Right ventricle myocardium inferior (tissue), 1 donor: ENCODE results near the gene TBX5. TPM values are rescaled to one million over a fixed set of nuclear protein-coding genes. Genes with fewer than 3 reads are reported as not detected.

Source experiments
- ATAC-seq: fragments of 200-7000 bp; cut with Tn5 transposase; one replicate; pipeline ENCODE4 v1.9.1; 2020; ENCODE audit warnings: mild to moderate bottlenecking, moderate library complexity
- DNase-seq: peaks from one replicate; pipeline ENCODE4 v3.0.0; 2021; ENCODE audit errors: missing footprints
- intact Hi-C: fragments of 100-400 bp; cut with DNase I; formaldehyde crosslinking; loops from one replicate; pipeline ENCODE4 v1.11.0; 2022
- total RNA-seq: library from RNA; stranded (reverse); fragmentation: NEBNext Ultra II Directional; extraction: Animal tissue kit (Norgen Biotek cat#: 25700); gene quantifications from one replicate; pipeline ENCODE4 v1.2.1, GENCODE V29; 2021
- donor health status: DM: no; HTN: yes; CAD: no; lungs with severe emphysema.

Gene TBX5
- total RNA-seq, 1 donor from 2014 or later, result 55.8 TPM

DNA sequence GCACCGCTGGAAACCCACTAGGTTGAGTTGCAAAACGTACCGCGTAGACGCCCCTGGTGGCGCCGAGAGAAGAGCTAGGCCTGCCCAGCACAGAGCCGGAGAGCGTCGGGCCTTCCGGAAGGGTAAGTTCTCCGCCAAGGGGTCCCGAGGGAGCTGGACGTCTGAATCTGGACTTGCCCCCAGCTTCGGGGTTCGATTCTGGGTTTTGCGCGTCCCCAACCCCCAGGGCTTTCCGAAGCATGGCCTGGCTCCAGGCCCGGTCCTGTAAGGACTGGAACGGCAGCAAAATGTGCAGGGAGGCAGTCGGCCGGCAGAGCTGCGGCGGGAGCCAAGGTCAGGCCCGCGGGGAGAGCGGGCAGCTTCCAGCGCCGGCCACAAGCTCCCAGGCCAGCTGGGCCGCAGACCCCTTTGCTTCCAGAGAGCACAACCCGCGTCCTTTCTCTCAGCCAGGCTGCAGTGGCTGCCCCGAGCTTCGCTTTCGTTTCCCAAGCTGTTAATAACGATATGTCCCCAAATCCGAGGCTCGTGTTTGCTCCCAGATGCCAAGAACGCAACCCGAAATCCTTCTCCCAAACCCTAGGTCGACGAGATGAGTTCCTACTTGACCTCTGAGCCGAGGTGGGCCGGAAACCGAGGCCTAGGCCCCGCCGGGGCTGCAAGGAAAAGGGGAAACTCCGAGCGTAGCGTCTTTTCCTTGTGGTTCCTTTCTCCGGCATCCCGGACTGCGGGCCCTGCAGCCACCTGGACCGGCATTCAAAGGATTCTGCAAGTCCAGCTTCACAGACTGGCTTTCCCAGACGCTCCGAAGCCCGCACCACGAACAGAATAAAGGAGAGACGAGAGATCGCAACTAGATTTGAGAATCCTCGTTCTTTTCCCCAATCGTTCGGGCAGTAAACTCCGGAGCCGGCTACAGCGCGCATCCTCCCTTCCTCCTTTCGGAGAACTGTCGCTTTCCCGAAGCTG lies 3.2 kb upstream of the TBX5 start:
- DNase-seq, result peak; percentile 83
- intact Hi-C loops, result loop anchor here (5.0 kb wide), 3 partner anchors 42 to 237 kb away; no protein-coding TSS in a partner anchor
- peak; percentile 60 for ATAC-seq

GRCh38 chr12:114408471-114408885 lies 2.5 kb upstream of the TBX5 start:
- intact Hi-C loops, result loop anchor here (5.0 kb wide), 3 partner anchors 41 to 236 kb away; no protein-coding TSS in a partner anchor
- no peak for DNase-seq
- ATAC-seq, result no peak

- DNase-seq (peak; percentile 50), ATAC-seq (no peak)
- intact Hi-C loops, result loop anchor here (5.0 kb wide), 3 partner anchors 41 to 236 kb away; no protein-coding TSS in a partner anchor
Measured at GRCh38 chr12:114407842-114408411, 2.0 kb upstream of the TBX5 start.

DNA sequence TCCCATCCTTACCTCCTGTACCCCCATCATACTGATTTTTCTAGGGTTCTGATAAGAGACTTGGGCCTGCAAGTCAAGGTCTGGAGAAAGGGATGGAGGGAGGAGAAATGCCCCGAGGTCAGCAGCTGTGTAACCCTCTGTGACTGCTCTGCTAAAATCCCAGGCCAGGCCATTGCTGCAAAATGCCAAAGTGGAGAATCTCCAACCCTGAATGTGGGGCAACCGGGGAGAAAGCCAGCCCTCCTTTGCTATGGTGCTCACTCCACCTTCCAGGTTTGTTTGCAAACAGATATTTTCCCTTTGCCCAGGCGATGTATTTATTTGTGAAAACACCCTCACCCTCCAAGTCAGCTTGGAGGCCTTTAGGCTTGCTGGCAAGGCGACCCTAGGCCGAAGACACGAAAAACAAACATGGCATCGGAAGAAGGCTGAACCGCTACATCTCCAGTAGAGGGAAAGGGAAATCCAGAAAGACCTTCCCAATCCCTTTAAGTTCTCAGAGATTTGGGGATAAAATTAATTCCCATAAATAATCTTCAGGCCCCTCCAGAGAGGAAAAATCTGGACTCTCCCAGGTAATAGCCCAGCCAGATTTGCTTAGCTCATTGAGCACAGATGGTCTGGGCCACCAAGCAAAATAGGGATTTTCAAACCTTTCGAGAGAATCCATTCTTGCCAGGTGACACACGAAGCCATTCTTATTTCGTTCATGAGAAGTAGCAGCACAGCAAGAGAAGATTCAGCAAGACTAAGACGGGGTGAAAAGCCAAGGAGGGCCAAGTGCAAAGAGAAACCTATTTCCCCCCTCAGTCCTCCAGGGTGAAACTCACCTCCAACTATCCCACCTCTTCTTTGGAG lies 1.3 kb upstream of the TBX5 start:
- intact Hi-C loops, result loop anchor here (5.0 kb wide), 3 partner anchors 40 to 235 kb away; no protein-coding TSS in a partner anchor
- DNase-seq (no peak), ATAC-seq (no peak)

- peak; percentile 68 for DNase-seq
- intact Hi-C loops, result loop anchor here (5.0 kb wide), 3 partner anchors 39 to 234 kb away; no protein-coding TSS in a partner anchor
- ATAC-seq, result no peak
Measured at GRCh38 chr12:114406316-114406983, 506 bp upstream of the TBX5 start.

- DNase-seq (no peak), ATAC-seq (no peak)
- intact Hi-C loops, result loop anchor here (5.0 kb wide), 4 partner anchors 38 to 233 kb away; no protein-coding TSS in a partner anchor
Measured at GRCh38 chr12:114404926-114405518, 922 bp downstream of the TBX5 start.

DNA sequence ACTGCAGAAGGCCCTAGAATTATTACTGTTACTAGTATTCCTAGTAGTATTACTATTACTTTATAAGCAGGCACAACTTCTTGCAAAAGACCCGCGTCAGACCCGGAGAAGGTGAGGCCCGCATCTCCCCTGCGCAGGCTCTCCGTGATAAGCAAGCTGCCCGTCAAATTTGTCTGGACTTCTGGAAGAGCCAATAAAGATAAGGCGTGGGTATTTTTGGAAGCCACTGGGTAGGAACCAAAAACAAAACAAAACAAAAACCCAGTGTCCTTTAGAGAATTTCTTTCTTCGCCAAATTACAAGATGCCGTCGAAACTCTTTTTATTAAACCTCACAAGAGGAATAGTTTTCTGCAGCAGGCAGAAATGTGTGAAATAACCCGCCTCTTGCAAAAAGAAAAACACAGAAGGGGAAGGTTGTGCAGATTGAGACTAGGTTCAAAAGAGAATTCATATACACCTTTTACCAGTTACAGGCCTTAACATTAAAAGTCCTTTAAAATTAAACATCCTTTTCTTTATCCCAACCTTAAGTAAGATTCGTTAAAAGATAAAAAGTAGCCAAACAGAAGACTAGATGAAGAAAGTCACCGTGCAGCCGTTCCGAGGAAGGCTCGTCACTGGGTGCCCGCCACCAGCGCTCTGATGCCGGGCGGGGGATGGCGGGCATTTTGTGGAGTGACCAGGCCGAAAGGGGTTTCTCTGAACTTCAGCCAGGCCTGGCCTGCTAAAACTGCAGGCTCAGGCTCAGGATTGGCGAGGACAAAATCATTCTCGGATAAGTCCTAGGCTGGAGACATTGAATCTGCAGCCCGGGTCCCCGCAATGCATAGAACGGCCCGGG lies 1.6 kb downstream of the TBX5 start:
- intact Hi-C loops, result loop anchor here (5.0 kb wide), 1 partner anchor 47 kb away; no protein-coding TSS in a partner anchor
- ATAC-seq, result peak; percentile 49
- DNase-seq, result peak; percentile 68

- ATAC-seq, result peak; percentile 62
- intact Hi-C loops, result loop anchor here (2.0 to 5.0 kb wide), 2 partner anchors 46 to 165 kb away; no protein-coding TSS in a partner anchor
- peak; percentile 56 for DNase-seq
Measured at GRCh38 chr12:114403690-114404066, 2.3 kb downstream of the TBX5 start.

DNA sequence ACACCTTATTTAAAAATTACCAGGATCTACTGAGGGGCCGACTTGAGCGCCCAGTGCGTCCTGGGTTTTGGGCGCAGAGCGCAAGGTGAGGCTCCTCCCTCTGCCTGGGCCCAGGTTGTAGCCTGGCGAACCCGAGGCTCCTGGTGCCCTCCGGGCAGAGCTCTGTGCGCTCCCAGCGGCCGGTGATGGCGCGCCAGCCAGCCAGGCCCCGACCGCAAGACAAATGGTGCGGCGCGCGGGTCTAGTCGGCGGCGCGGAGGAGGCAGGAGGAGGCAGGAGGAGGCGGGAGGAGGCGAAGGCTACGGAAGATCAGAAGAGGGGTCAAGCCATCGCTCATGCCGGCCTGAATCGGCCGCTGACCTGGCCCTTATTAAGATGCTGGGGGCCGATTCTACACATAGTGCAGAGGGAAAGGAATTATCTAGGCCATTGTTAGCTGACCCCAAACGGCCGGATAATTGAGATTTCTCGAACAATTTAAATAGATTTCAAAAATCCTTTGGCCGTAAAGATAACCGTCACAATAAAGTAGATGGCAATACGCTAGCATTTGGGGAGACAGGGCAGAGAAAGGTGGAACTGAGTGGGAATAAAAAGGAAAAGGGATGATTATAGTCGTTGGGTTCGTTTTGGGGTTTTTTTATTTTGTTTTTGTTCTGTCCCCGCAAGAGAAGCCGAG lies 2.8 kb downstream of the TBX5 start:
- DNase-seq, result no peak
- peak; percentile 53 for ATAC-seq
- intact Hi-C loops, result loop anchor here (2.0 to 5.0 kb wide), 2 partner anchors 46 to 164 kb away; no protein-coding TSS in a partner anchor

DNA sequence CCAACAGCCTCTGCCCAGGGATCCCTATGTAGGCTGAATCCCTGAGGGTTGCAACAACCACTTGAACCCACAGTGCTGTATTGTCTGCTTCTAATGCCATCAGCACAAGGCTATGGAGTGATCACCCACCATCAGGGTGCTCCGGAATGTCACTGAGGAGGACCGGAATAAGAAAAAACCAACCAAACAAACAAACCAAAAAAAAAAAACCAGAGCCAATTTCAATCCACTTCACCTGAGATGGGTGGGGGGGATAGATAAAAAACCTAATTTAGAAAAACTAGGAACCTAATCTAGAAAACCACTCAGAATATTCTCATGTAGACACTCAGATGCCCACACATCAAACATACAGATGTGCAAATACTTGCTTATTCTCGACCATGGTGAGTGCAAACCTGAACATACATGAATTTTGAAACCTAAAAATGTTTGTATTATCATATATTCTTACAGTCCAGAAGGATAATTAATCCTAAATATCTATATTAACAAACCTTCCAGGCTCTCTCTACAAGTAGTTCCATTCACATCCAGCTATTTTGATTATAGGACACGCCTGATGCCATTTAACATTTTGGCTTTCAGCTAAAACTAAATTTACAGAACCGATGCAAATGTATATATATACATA lies 3.7 kb downstream of the TBX5 start:
- ATAC-seq (no peak), DNase-seq (no peak)
- intact Hi-C loops, result loop anchor here (2.0 to 5.0 kb wide), 2 partner anchors 45 to 163 kb away; no protein-coding TSS in a partner anchor

GRCh38 chr12:114401328-114402083 lies 4.4 kb downstream of the TBX5 start:
- no peak for DNase-seq
- ATAC-seq, result no peak
- intact Hi-C loops, result loop anchor here (2.0 to 5.0 kb wide), 2 partner anchors 44 to 163 kb away; no protein-coding TSS in a partner anchor

DNA sequence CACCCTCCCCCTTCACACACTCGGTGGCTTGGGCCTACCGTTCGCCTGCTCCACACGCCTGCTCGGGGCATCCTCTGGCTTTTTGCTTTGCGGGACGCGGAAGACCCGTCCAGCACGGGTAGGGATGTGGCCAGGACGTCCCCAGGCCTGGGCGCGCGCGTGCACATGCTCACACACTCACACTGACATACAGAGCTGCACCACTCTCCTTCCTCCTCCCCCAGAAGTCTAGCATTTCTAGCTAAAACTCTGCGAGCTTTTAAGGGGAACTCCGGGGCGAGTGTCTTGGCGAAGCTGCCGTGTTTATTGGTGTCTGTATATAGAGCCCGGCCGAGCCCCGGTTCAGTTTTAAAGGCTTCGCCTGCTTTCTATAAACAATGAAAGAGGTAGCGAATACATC lies 5.0 kb downstream of the TBX5 start:
- intact Hi-C loops, result loop anchor here (5.0 kb wide), 1 partner anchor 44 kb away; no protein-coding TSS in a partner anchor
- peak; percentile 47 for ATAC-seq
- peak; percentile 74 for DNase-seq

GRCh38 chr12:114400361-114400811 lies 5.6 kb downstream of the TBX5 start:
- peak; percentile 44 for DNase-seq
- intact Hi-C loops, result loop anchor here (5.0 kb wide), 1 partner anchor 43 kb away; no protein-coding TSS in a partner anchor
- no peak for ATAC-seq

DNA sequence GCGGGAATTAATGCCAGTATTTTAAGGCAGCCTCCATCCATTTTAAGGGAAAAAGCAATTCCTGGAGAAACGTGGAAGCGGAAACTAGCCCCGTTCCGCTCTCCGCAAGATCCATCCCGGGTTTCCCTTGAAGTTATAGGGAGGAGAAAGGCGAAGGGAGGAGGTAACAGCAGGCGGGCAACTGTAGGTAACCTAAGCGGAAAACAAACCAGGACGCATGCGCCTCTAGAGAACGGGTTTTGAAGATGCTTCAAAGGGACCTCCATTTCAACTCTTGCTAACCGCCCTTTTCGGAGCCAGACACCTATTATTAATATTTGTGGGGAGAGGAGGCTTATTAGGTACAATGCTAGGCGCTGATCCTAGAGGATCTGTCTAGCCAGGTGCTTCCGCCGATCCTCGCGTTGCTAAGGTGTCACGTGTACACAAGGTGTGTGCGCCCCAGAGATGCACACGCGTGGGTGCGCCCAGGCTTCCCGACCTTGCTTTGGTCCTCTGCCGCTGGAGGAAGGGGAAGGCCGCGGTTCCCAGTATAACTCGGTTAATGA lies 6.2 kb downstream of the TBX5 start:
- ATAC-seq, result no peak
- intact Hi-C loops, result loop anchor here (5.0 kb wide), 1 partner anchor 42 kb away; no protein-coding TSS in a partner anchor
- peak; percentile 75 for DNase-seq
